Stomach (tissue), 9 donors: Measurements from ENCODE around the gene FRAT2. TPM values are rescaled to one million over a fixed set of nuclear protein-coding genes. Genes with fewer than 3 reads are reported as not detected.
"Not testable (repeated sequence)": the region's sequence is repeated elsewhere in the genome, so short reads cannot be mapped to it uniquely, and the experiment has no call there.

Experiments used
- DNase-seq, 2 donors: peaks; one replicate each; pipeline versions ENCODE4 v3.0.0 to v3.0.0-alpha.2; 2013 to 2019
- H3K27ac ChIP-seq, 5 donors: fragments of 200-600 bp in 4 of 5; sonication (generic) in 4 of 5; one replicate each; pipeline ENCODE4 v1.5.1; 2013 to 2019; ENCODE audit warnings: mild to moderate bottlenecking in 1 of 5, moderate library complexity in 1 of 5
- H3K27me3 ChIP-seq, 3 donors: fragments of 200-600 bp; sonication (generic); one replicate each; pipeline ENCODE4 v1.5.1; 2017 to 2019; ENCODE audit warnings: mixed run types in 1 of 3
- H3K36me3 ChIP-seq, 4 donors: fragments of 200-600 bp; sonication (generic); 1 replicate in 3 of 4; 2 replicates in 1 of 4; pipeline ENCODE4 v1.5.1; 2016 to 2019
- H3K4me1 ChIP-seq, 4 donors: fragments of 200-600 bp; sonication (generic); one replicate each; pipeline ENCODE4 v1.5.1; 2016 to 2019
- H3K4me3 ChIP-seq, 4 donors: fragments of 200-600 bp; sonication (generic) in 3 of 4; one replicate each; pipeline ENCODE4 v1.5.1; 2016 to 2019; ENCODE audit warnings: mild to moderate bottlenecking in 1 of 4
- H3K9me3 ChIP-seq, 4 donors: fragments of 200-600 bp; sonication (generic); one replicate each; pipeline ENCODE4 v1.5.1; 2016 to 2019
- EP300 ChIP-seq: sonication (generic); formaldehyde crosslinking; IDR thresholded peaks from one replicate; pipeline ENCODE4 v1.6.1; 2017; ENCODE audit warnings: antibody characterized with exemption
- POLR2A ChIP-seq, 4 donors: fragments of 450-650 bp; IDR thresholded peaks; one replicate each; pipeline ENCODE4 v1.6.1; 2016; ENCODE audit warnings: antibody characterized with exemption in 4 of 4, control low read depth in 2 of 4, mild to moderate bottlenecking in 1 of 4, moderate library complexity in 1 of 4
- POLR2AphosphoS5 ChIP-seq, 3 donors: sonication (generic); formaldehyde crosslinking; IDR thresholded peaks; one replicate each; pipeline ENCODE4 v1.6.1; 2016; ENCODE audit warnings: antibody characterized with exemption in 3 of 3
- WGBS, 5 donors: extraction: QIAGEN DNeasy Blood & Tissue Kit in 3 of 5; methylation state at CpG; one replicate each; pipeline versions ENCODE4 v1.1.5 to v1.1.7; 2013 to 2018; 5-methylcytosine and 5-hydroxymethylcytosine counted together
- intact Hi-C: fragments of 100-400 bp; cut with DNase I; formaldehyde crosslinking; loops from one replicate; pipeline ENCODE4 v1.15.1; 2023; ENCODE audit warnings: low total_unique reads
- polyA plus RNA-seq, 3 donors: library from polyadenylated mRNA; stranded (reverse); fragments of 200-250 nt; gene quantifications; one replicate each; pipeline ENCODE4 v1.2.3, GENCODE V29; 2013
- small RNA-seq, 4 donors: library from RNA; depleted of rRNA; stranded (forward); fragments of <200 nt; gene quantifications; one replicate each; pipeline ENCODE3, GENCODE V24; 2016
- total RNA-seq, 5 donors: library from RNA; depleted of rRNA; stranded (reverse); fragments of >200 nt; gene quantifications; one replicate each; pipeline versions ENCODE4 v1.1.0 to v1.2.3, GENCODE V29; 2014 to 2016
- TF ChIP-seq, protein P1 (sequence below), 7 experiments: fragments of 450-650 bp in 4 of 7; fragments of 200-600 bp in 3 of 7; sonication (generic) in 3 of 7; IDR thresholded peaks; one replicate each; pipeline ENCODE4 v1.5.1; 2016 to 2019; ENCODE audit warnings: antibody characterized with exemption in 7 of 7, control low read depth in 2 of 7, mild to moderate bottlenecking in 1 of 7
- donor health status: healthy with polysubstance abuse.
- donor health status: Bipolar disorder and iron deficiency.
- donor health status: healthy.

Gene FRAT2
- total and polyA plus RNA-seq, 8 donors, result 6.4 to 213 (median 15.2) TPM

DNA sequence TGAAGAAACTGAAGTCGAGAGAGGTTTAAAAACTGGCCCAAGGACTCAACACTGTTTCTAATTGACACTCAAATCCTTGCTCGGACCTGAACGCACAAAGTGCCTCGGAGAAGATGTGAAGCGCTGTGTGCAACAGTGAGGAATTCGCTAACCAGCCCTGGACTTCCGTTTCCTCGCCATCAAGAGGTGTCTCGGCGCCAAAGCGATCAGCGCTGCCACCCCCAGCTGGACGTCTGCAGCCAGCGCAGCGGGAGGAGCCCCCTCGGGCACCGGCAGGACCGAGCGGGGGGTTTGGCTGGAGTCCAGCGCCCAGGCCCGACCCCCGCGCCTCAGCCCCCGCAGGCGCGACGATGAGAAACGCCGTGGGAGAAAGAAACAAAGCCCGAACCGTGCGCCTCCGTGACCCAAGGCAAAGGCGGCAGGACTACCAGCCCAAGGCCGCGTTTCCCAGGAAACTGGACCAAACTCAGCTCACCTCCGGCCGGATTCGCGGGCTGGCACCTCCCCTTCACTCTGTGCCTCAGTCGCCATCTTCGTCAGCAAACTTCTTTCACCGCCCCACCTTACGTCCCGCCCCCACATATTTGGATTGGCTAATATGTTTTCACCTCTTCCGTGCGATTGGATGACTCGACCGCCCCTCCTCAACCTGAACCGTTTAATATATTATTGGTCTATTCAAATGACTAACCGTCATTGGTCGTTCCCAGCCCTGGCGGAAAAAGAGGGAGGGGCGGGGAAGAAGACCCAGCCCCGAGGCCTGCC is 42.2 kb downstream of the FRAT2 start, which contains the start of gene ARHGAP19:
Gene ARHGAP19 (minus strand): TSS at position 541 of the 765 bp plus-strand sequence. CDS start 10 bp downstream, at position 531.
- 0 to 1% (median 0%) methylated on average over 34 to 55 of the region's 55 CpGs for WGBS, 5 donors
- H3K27ac ChIP-seq, result peak within 1 kb of the TSS; percentile 89 to 99 (median 98)
- no peaks in the 10 kb centered on the region for H3K27me3 ChIP-seq
- no peaks in the 10 kb centered on the region for H3K9me3 ChIP-seq
- intact Hi-C loops, result no loop called here
- peaks cover 0 to 10% (median 7%) of the 10 kb centered on the region in 4 donors for H3K36me3 ChIP-seq
- peaks cover 0 to 20% (median 9%) of the 10 kb centered on the region in 4 donors for H3K4me1 ChIP-seq
- DNase-seq, result peak; percentile 95 to 99
- TF ChIP-seq EP300, result peak; percentile 9
- TF ChIP-seq, protein P1, sequence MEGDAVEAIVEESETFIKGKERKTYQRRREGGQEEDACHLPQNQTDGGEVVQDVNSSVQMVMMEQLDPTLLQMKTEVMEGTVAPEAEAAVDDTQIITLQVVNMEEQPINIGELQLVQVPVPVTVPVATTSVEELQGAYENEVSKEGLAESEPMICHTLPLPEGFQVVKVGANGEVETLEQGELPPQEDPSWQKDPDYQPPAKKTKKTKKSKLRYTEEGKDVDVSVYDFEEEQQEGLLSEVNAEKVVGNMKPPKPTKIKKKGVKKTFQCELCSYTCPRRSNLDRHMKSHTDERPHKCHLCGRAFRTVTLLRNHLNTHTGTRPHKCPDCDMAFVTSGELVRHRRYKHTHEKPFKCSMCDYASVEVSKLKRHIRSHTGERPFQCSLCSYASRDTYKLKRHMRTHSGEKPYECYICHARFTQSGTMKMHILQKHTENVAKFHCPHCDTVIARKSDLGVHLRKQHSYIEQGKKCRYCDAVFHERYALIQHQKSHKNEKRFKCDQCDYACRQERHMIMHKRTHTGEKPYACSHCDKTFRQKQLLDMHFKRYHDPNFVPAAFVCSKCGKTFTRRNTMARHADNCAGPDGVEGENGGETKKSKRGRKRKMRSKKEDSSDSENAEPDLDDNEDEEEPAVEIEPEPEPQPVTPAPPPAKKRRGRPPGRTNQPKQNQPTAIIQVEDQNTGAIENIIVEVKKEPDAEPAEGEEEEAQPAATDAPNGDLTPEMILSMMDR (IDR thresholded peaks at IDR 0.05), result no peak
- TF ChIP-seq POLR2A (IDR thresholded peaks at IDR 0.05), result peak in 1 of 4 donors; percentile 70
- peak in 2 of 3 donors; percentile 40 to 75 for TF ChIP-seq POLR2AphosphoS5 (IDR thresholded peaks at IDR 0.05)
- H3K4me3 ChIP-seq, result peak within 1 kb of the TSS; percentile 65 to 96 (median 86)

GRCh38 chr10:97291357-97292096 is 43.0 kb downstream of the FRAT2 start:
- intact Hi-C loops, result no loop called here
- Histone ChIP-seq H3K27ac (peak overlapping the region; percentile 89 to 99 (median 98)), H3K4me3 (peak overlapping the region; percentile 65 to 96 (median 86)), H3K36me3 (peaks cover 0 to 15% (median 14%) of the 10 kb centered on the region in 4 donors), H3K27me3 (no peaks in the 10 kb centered on the region), H3K4me1 (peaks cover 0 to 20% (median 9%) of the 10 kb centered on the region in 4 donors), H3K9me3 (no peaks in the 10 kb centered on the region)
- TF ChIP-seq POLR2AphosphoS5 (IDR thresholded peaks at IDR 0.05) (no peak), EP300 (no peak), POLR2A (IDR thresholded peaks at IDR 0.05) (no peak)
- TF ChIP-seq, protein P1 (IDR thresholded peaks at IDR 0.05), result no peak
- no peak for DNase-seq
- 45 to 55% (median 52%) methylated on average over 25 of the region's 25 CpGs for WGBS, 5 donors

- H3K27ac ChIP-seq, result peak overlapping the region in 1 of 5 donors; percentile 99
Observed at GRCh38 chr10:97290576-97291356, 43.8 kb downstream of the FRAT2 start.

GRCh38 chr10:97290076-97290475 is 44.5 kb downstream of the FRAT2 start:
- H3K27me3 ChIP-seq, H3K4me3 ChIP-seq, H3K27ac ChIP-seq, H3K9me3 ChIP-seq, intact Hi-C loops, DNase-seq: not testable (repeated sequence)
- H3K4me1 ChIP-seq, result peaks cover 0 to 20% (median 9%) of the 10 kb centered on the region in 4 donors
- WGBS, 5 donors, result 93 to 94% (median 94%) methylated on average over 11 to 13 of the region's 13 CpGs
- peaks cover 0 to 15% (median 14%) of the 10 kb centered on the region in 4 donors for H3K36me3 ChIP-seq

More at GRCh38 chr10:97290576-97291356, 43.8 kb downstream of the FRAT2 start:
- peak overlapping the region in 2 of 4 donors; percentile 83 to 90 for H3K4me3 ChIP-seq
- 91 to 93% (median 92%) methylated on average over 15 to 17 of the region's 17 CpGs for whole genome bisulfite sequencing, 5 donors
- peaks cover 0 to 15% (median 14%) of the 10 kb centered on the region in 4 donors for H3K36me3 ChIP-seq
- DNase-seq, H3K27me3 ChIP-seq, H3K9me3 ChIP-seq, intact Hi-C loops: not testable (repeated sequence)
- peaks cover 0 to 20% (median 9%) of the 10 kb centered on the region in 4 donors for H3K4me1 ChIP-seq

Small RNA genes lying within 50 kb of the gene (small RNA-seq; reads per million reads assigned to genes)
- 0 reads per million in 4 donors for gene RF00017

Other genes starting within 250 kb of the FRAT2 start
- 1 to 10 TPM in 3 of 5 donors, under 1 TPM in 2; under 0.01 to 6.1 (median 1.0) TPM for gene SLIT1, start 148.8 kb downstream of the FRAT2 start, total RNA-seq
- under 1 TPM; under 0.01 to 0.15 (median 0.15) TPM for gene SLIT1, start 148.8 kb downstream of the FRAT2 start, polyA plus RNA-seq
- gene ARHGAP19, start 42.1 kb downstream of the FRAT2 start, total RNA-seq, result 10 to 100 TPM in 1 of 5 donors, 1 to 10 TPM in 4; 1.2 to 16.2 (median 9.0) TPM
- 1 to 10 TPM; 2.4 to 4.6 (median 2.5) TPM for gene ARHGAP19, start 42.1 kb downstream of the FRAT2 start, polyA plus RNA-seq
- gene FRAT1, start 15.5 kb downstream of the FRAT2 start, total RNA-seq, result 10 to 100 TPM in 2 of 5 donors, 1 to 10 TPM in 2, not detected in 1; 1.8 to 26.4 (median 11.0) TPM
- 1 to 10 TPM; 1.9 to 3.7 (median 2.1) TPM for gene FRAT1, start 15.5 kb downstream of the FRAT2 start, polyA plus RNA-seq
- 10 to 100 TPM in 4 of 5 donors, 1 to 10 TPM in 1; 3.5 to 22.2 (median 15.6) TPM for gene RRP12, start 66.6 kb upstream of the FRAT2 start, total RNA-seq
- 10 to 100 TPM; 12.0 to 16.8 (median 13.1) TPM for gene RRP12, start 66.6 kb upstream of the FRAT2 start, polyA plus RNA-seq
- gene PGAM1, start 91.5 kb upstream of the FRAT2 start, total RNA-seq, result 100 to 1,000 TPM in 1 of 5 donors, 10 to 100 TPM in 4; 29.2 to 122 (median 95.6) TPM
- 100 to 1,000 TPM; 116 to 180 (median 137) TPM for gene PGAM1, start 91.5 kb upstream of the FRAT2 start, polyA plus RNA-seq
- 10 to 100 TPM; 11.6 to 30.6 (median 14.5) TPM for gene EXOSC1, start 111.3 kb upstream of the FRAT2 start, total RNA-seq
- 10 to 100 TPM; 50.9 to 71.0 (median 52.7) TPM for gene EXOSC1, start 111.3 kb upstream of the FRAT2 start, polyA plus RNA-seq
- gene ZDHHC16, start 111.4 kb upstream of the FRAT2 start, total RNA-seq, result 10 to 100 TPM in 4 of 5 donors, 1 to 10 TPM in 1; 5.4 to 98.6 (median 35.9) TPM
- gene ZDHHC16, start 111.4 kb upstream of the FRAT2 start, polyA plus RNA-seq, result 10 to 100 TPM; 29.7 to 36.4 (median 30.7) TPM
- gene MMS19, start 163.7 kb upstream of the FRAT2 start, total RNA-seq, result 100 to 1,000 TPM in 1 of 5 donors, 10 to 100 TPM in 4; 55.1 to 146 (median 59.7) TPM
- 10 to 100 TPM; 30.9 to 59.6 (median 30.9) TPM for gene MMS19, start 163.7 kb upstream of the FRAT2 start, polyA plus RNA-seq
- 10 to 100 TPM in 1 of 5 donors, 1 to 10 TPM in 4; 1.3 to 22.9 (median 3.1) TPM for gene UBTD1, start 164.2 kb upstream of the FRAT2 start, total RNA-seq
- 10 to 100 TPM in 2 of 3 donors, 1 to 10 TPM in 1; 9.3 to 14.8 (median 10.5) TPM for gene UBTD1, start 164.2 kb upstream of the FRAT2 start, polyA plus RNA-seq
- gene ANKRD2, start 238.1 kb upstream of the FRAT2 start, total RNA-seq, result not detected
- gene ANKRD2, start 238.1 kb upstream of the FRAT2 start, polyA plus RNA-seq, result 1 to 10 TPM in 1 of 3 donors, under 1 TPM in 2; 0.25 to 9.9 (median 0.68) TPM
- not detected for gene HOGA1, start 249.7 kb upstream of the FRAT2 start, total RNA-seq
- under 1 TPM in 1 of 3 donors, not detected in 2; 0.38 TPM for gene HOGA1, start 249.7 kb upstream of the FRAT2 start, polyA plus RNA-seq